ENCODE measurements around the gene TRMU. TPM values are rescaled to one million over a fixed set of nuclear protein-coding genes. Genes with fewer than 3 reads are reported as not detected.

The TRMU gene
- total and polyA plus RNA-seq, 2 donors (not counting 3 experiments of a cell fraction or from before 2014, with no cell fraction given), result 42.4 to 65.7 TPM

DNA sequence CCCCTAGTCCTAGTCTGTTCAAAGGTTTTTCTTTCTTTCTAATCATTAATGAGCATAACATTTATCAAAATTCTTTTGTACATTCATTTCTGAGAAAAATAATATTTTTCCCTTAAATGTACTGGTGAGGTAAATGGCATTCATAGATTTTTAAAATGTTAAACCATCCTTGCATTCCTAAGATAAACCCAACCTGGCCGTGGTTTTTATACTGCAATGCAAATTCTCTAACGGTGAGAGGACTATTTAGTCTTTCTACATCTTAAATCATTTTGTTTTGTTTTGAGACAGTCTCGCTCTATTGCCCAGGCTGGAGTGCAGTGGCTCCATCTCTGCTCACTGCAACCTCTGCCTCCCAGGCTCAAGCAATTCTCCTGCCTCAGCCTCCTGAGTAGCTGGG, 40.6 kb downstream of the TRMU start:
- Histone ChIP-seq H3K9me3 (replicated peaks; ENCODE audit: control insufficient read depth, insufficient read depth, low read length) (no peaks in the 10 kb centered on the region), H3K9ac (replicated peaks; ENCODE audit: extremely low read depth, insufficient read depth, low read length) (no peak overlapping the region), H3K27me3 (ENCODE audit: control insufficient read depth in 2 of 2, insufficient read depth in 2 of 2, low read length in 2 of 2) (no peaks in the 10 kb centered on the region), H3K4me1 (ENCODE audit: control insufficient read depth, extremely low read depth, insufficient read depth, low read length) (peaks cover 6% of the 10 kb centered on the region), H3K79me2 (ENCODE audit: control insufficient read depth, insufficient read depth, low read length) (no peaks in the 10 kb centered on the region), H4K20me1 (replicated peaks; ENCODE audit: control insufficient read depth, extremely low read depth, insufficient read depth, low read length) (no peaks in the 10 kb centered on the region), H3K9me1 (replicated peaks; ENCODE audit: control insufficient read depth, extremely low read depth, insufficient read depth, low read length) (no peaks in the 10 kb centered on the region), H2AFZ (ENCODE audit: low read depth, low read length) (no peak overlapping the region), H3K4me2 (ENCODE audit: insufficient read depth, low read length) (no peak overlapping the region), H3K36me3 (ENCODE audit: control insufficient read depth in 2 of 2, extremely low read depth in 1 of 2, insufficient read depth in 2 of 2, low read length in 2 of 2) (no peaks in the 10 kb centered on the region), H3K27ac (ENCODE audit: insufficient read depth, low read depth, low read length) (no peak overlapping the region), H3K4me3 (replicated peaks in 1 of 3; ENCODE audit: insufficient read depth in 1 of 3, low read depth in 1 of 3, low read length in 3 of 3) (no peak overlapping the region)
- ChIA-PET CTCF (interaction anchor here (2.3 kb wide), 1 partner anchor 8 kb away, joined by 10 read pairs; no protein-coding TSS in a partner anchor), POLR2A (interaction anchor here (0.7 kb wide), 1 partner anchor 113 kb away, joined by 3 read pairs; no protein-coding TSS in a partner anchor)
- BruUV-seq (replicated peaks), result no TSS peak
- DNase-seq (ENCODE audit: low read depth, low spot score), result no peak
- dilution Hi-C loops (cut with MboI; ENCODE audit: extremely low pct_ligation_motif_present, low sequenced_read_pairs) (no loop called here), intact Hi-C loops (cut with micrococcal nuclease) (no loop called here)
- FAIRE-seq, result no peak
- TF ChIP-seq POLR2A (IDR thresholded peaks at IDR 0.05; ENCODE audit: low read depth, low read length), result no peak
- TF ChIP-seq JUN (IDR thresholded peaks at IDR 0.05; ENCODE audit: borderline replicate concordance, insufficient read depth, insufficient read length, low read depth), result no peak
- TF ChIP-seq, protein P1, sequence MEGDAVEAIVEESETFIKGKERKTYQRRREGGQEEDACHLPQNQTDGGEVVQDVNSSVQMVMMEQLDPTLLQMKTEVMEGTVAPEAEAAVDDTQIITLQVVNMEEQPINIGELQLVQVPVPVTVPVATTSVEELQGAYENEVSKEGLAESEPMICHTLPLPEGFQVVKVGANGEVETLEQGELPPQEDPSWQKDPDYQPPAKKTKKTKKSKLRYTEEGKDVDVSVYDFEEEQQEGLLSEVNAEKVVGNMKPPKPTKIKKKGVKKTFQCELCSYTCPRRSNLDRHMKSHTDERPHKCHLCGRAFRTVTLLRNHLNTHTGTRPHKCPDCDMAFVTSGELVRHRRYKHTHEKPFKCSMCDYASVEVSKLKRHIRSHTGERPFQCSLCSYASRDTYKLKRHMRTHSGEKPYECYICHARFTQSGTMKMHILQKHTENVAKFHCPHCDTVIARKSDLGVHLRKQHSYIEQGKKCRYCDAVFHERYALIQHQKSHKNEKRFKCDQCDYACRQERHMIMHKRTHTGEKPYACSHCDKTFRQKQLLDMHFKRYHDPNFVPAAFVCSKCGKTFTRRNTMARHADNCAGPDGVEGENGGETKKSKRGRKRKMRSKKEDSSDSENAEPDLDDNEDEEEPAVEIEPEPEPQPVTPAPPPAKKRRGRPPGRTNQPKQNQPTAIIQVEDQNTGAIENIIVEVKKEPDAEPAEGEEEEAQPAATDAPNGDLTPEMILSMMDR (IDR thresholded peaks at IDR 0.05; ENCODE audit: extremely low read depth in 1 of 2, insufficient read depth in 1 of 2, low read depth in 1 of 2, low read length in 2 of 2), result no peak
- no peak for TF ChIP-seq FOS (IDR thresholded peaks at IDR 0.05; ENCODE audit: borderline replicate concordance, insufficient read depth, low read length)
- no peak for TF ChIP-seq POLR2AphosphoS5 (IDR thresholded peaks at IDR 0.05; ENCODE audit: insufficient read depth, low read depth, low read length)
- TF ChIP-seq, protein P2, sequence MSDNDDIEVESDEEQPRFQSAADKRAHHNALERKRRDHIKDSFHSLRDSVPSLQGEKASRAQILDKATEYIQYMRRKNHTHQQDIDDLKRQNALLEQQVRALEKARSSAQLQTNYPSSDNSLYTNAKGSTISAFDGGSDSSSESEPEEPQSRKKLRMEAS (IDR thresholded peaks at IDR 0.05; ENCODE audit: insufficient read depth, insufficient read length), result no peak
- TF ChIP-seq EZH2 (IDR thresholded peaks at IDR 0.05; ENCODE audit: borderline replicate concordance, low read depth, low read length, severe bottlenecking), result no peak
- no peak for TF ChIP-seq MYC (IDR thresholded peaks at IDR 0.05; ENCODE audit: low read depth, low read length)
- TF ChIP-seq GATA2 (IDR thresholded peaks at IDR 0.05; ENCODE audit: insufficient read depth, insufficient read length, low read depth, low read length), result no peak

Data from endothelial cell of umbilical vein (primary cell).